GM12891 (cell line): ENCODE results near the gene S100Z.

Experiments used
- PAX5 ChIP-seq: IDR thresholded peaks from 2 replicates; pipeline ENCODE4 v1.6.1; 2011; ENCODE audit warnings: low read length, moderate library complexity, mild to moderate bottlenecking; ENCODE audit not compliant: insufficient read depth, severe bottlenecking
- POLR2A ChIP-seq: IDR thresholded peaks from 2 replicates; pipeline ENCODE4 v1.6.1; 2011; ENCODE audit warnings: low read depth, low read length, control low read depth
- TAF1 ChIP-seq: IDR thresholded peaks from 2 replicates; pipeline ENCODE4 v1.6.1; 2011; ENCODE audit warnings: low read depth, low read length, control low read depth

GRCh38 chr5:76956033-76956432 is 106.2 kb downstream of the S100Z start:
- TF ChIP-seq PAX5 (no peak), POLR2A (no peak), TAF1 (no peak)
